Neural cell (in vitro differentiated cells): ENCODE results near the gene C14orf180. TPM values are rescaled to one million over a fixed set of nuclear protein-coding genes. Genes with fewer than 3 reads are reported as not detected.

Source experiments
- H2AFZ ChIP-seq: fragments of 200-600, 300-800 bp; sonication (generic), shearing (Covaris generic); 2 replicates; pipeline ENCODE4 v1.6.0; 2014; ENCODE audit warnings: low read depth, mild to moderate bottlenecking, antibody characterized with exemption, low read length, moderate library complexity
- H3F3A ChIP-seq: fragments of 200-600 bp; shearing (Covaris generic); 2 replicates; pipeline ENCODE4 v1.6.1; 2016; ENCODE audit warnings: mild to moderate bottlenecking, moderate library complexity, mixed read lengths, antibody characterized with exemption, low read length; ENCODE audit not compliant: insufficient read depth, poor library complexity, severe bottlenecking
- H3K27ac ChIP-seq: fragments of 200-600, 300-800 bp; sonication (generic), shearing (Covaris generic); 2 replicates; pipeline ENCODE4 v1.5.1; 2014; ENCODE audit warnings: mild to moderate bottlenecking, low read length, moderate library complexity
- H3K27me3 ChIP-seq: fragments of 300-800, 200-600 bp; sonication (generic), shearing (Covaris generic); 2 replicates; pipeline ENCODE4 v1.6.0; 2014; ENCODE audit warnings: mild to moderate bottlenecking, low read depth, low read length, moderate library complexity; ENCODE audit not compliant: insufficient read depth
- H3K36me3 ChIP-seq: fragments of 300-800, 200-600 bp; sonication (generic), shearing (Covaris generic); 2 replicates; pipeline ENCODE4 v1.5.1; 2014; ENCODE audit warnings: mild to moderate bottlenecking, antibody characterized with exemption, low read length, moderate library complexity; ENCODE audit not compliant: insufficient read depth
- H3K4me2 ChIP-seq: fragments of 300-800, 200-600 bp; sonication (generic), shearing (Covaris generic); 2 replicates; pipeline ENCODE4 v1.6.0; 2014; ENCODE audit warnings: mild to moderate bottlenecking, low read length
- H3K4me3 ChIP-seq: fragments of 300-800, 200-600 bp; sonication (generic), shearing (Covaris generic); 2 replicates; pipeline ENCODE4 v1.5.1; 2014; ENCODE audit warnings: mild to moderate bottlenecking, low read length, moderate library complexity
- H3K79me2 ChIP-seq: fragments of 200-600 bp; shearing (Covaris generic); replicated peaks from 2 replicates; pipeline ENCODE4 v1.6.0; 2014; ENCODE audit warnings: mild to moderate bottlenecking, low read length, moderate library complexity; ENCODE audit not compliant: insufficient read depth
- H3K9ac ChIP-seq: fragments of 300-800, 200-600 bp; sonication (generic), shearing (Covaris generic); 2 replicates; pipeline ENCODE4 v1.6.1; 2016; ENCODE audit warnings: mild to moderate bottlenecking, low read length, mixed read lengths
- H3K9me2 ChIP-seq: fragments of 200-600 bp; shearing (Covaris generic); 2 replicates; pipeline ENCODE4 v1.6.1; 2016; ENCODE audit warnings: mild to moderate bottlenecking, low read length, mixed read lengths; ENCODE audit not compliant: insufficient read depth
- H3K9me3 ChIP-seq: fragments of 200-600, 300-800 bp; sonication (generic), shearing (Covaris generic); 2 replicates; pipeline ENCODE4 v1.6.1; 2016; ENCODE audit warnings: mild to moderate bottlenecking, mixed run types, low read length, moderate library complexity, mixed read lengths
- H4K20me1 ChIP-seq: fragments of 200-600 bp; shearing (Covaris generic); 2 replicates; pipeline ENCODE4 v1.6.1; 2016; ENCODE audit warnings: mild to moderate bottlenecking, mixed run types; ENCODE audit not compliant: insufficient read depth
- CTCF ChIP-seq: fragments of 450-650 bp; IDR thresholded peaks from 2 replicates; pipeline ENCODE4 v1.5.1; 2014; ENCODE audit warnings: antibody characterized with exemption, mild to moderate bottlenecking, moderate library complexity; ENCODE audit not compliant: poor library complexity, severe bottlenecking
- EP300 ChIP-seq: fragments of 450-650 bp; conservative IDR thresholded peaks from 2 replicates; pipeline ENCODE4 v1.6.1; 2014; ENCODE audit warnings: antibody characterized with exemption, mild to moderate bottlenecking, moderate library complexity; ENCODE audit not compliant: poor library complexity, severe bottlenecking
- EZH2 ChIP-seq: fragments of 200-600, 300-800 bp; shearing (Covaris generic), sonication (generic); IDR thresholded peaks from 2 replicates; pipeline ENCODE4 v1.6.1; 2014; ENCODE audit warnings: antibody characterized with exemption, low read length, borderline replicate concordance, mild to moderate bottlenecking; ENCODE audit not compliant: insufficient read depth, poor library complexity, severe bottlenecking
- MXI1 ChIP-seq: fragments of 450-650 bp; conservative IDR thresholded peaks from 2 replicates; pipeline ENCODE4 v1.6.1; 2014; ENCODE audit warnings: antibody characterized with exemption, mild to moderate bottlenecking; ENCODE audit not compliant: poor library complexity, severe bottlenecking
- POLR2AphosphoS5 ChIP-seq: IDR thresholded peaks from 2 replicates; pipeline ENCODE4 v1.6.1; 2012
- RAD21 ChIP-seq: fragments of 450-650 bp; conservative IDR thresholded peaks from 2 replicates; pipeline ENCODE4 v1.6.1; 2014; ENCODE audit warnings: antibody characterized with exemption, mild to moderate bottlenecking, moderate library complexity
- REST ChIP-seq: IDR thresholded peaks from 2 replicates; pipeline ENCODE4 v1.6.1; 2012; ENCODE audit warnings: borderline replicate concordance
- SMC3 ChIP-seq: fragments of 450-650 bp; conservative IDR thresholded peaks from 2 replicates; pipeline ENCODE4 v1.6.1; 2014; ENCODE audit warnings: antibody characterized with exemption, mild to moderate bottlenecking, moderate library complexity; ENCODE audit not compliant: poor library complexity
- TAF1 ChIP-seq: IDR thresholded peaks from 2 replicates; pipeline ENCODE4 v1.6.1; 2012; ENCODE audit warnings: low read depth
- polyA plus RNA-seq: library from polyadenylated mRNA; depleted of rRNA; stranded (reverse); fragments of >200 nt; gene quantifications from 2 replicates; pipeline ENCODE4 v1.2.3, GENCODE V29; 2014

Gene C14orf180
- polyA plus RNA-seq, 1 donor from 2014 or later: not detected

DNA sequence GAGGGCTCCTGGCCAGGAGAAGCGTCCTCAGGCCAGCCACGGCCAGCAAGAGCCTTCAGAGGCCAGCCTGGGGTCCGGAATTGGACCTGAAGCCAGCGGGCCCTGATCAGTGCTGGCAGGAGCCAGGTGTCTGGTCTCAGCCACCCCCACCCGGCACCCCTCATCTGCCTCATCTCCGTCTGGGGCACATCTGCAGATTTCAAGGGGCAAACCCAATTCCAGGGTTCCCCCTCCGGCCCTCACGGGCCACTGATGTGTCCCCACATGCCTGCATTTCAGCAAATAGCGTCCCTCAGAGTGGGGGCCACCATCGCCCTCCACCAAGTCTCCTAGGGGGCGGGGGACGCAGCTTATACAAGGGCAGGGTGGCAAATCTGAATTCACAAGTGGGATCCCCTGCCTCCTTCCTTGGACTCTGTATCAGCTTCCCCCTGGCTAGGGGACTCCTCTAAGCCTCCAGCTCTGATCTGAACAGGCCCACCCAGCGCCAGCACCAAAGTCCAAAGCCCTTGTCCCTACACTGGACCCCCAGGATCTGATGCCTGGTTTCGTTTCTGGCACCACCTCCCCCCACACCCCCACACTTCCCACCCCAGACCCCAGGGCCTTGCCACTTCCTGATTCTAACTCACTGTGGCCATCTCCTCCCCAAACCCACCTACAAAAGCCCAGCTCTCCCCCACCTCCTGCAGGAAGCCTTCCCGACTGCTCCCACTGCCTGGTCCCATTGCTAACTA, 14.9 kb downstream of the C14orf180 start:
- Histone ChIP-seq H3K36me3 (no peaks in the 10 kb centered on the region), H3K27ac (no peak overlapping the region), H3K4me2 (no peak overlapping the region), H2AFZ (no peak overlapping the region), H3F3A (no peaks in the 10 kb centered on the region), H3K27me3 (no peaks in the 10 kb centered on the region), H3K9ac (no peak overlapping the region), H3K9me3 (no peaks in the 10 kb centered on the region), H3K9me2 (no peaks in the 10 kb centered on the region), H3K79me2 (no peaks in the 10 kb centered on the region), H3K4me3 (no peak overlapping the region), H4K20me1 (no peaks in the 10 kb centered on the region)
- TF ChIP-seq POLR2AphosphoS5: no peak
- no peak for TF ChIP-seq REST
- TF ChIP-seq SMC3: no peak
- no peak for TF ChIP-seq EZH2

DNA sequence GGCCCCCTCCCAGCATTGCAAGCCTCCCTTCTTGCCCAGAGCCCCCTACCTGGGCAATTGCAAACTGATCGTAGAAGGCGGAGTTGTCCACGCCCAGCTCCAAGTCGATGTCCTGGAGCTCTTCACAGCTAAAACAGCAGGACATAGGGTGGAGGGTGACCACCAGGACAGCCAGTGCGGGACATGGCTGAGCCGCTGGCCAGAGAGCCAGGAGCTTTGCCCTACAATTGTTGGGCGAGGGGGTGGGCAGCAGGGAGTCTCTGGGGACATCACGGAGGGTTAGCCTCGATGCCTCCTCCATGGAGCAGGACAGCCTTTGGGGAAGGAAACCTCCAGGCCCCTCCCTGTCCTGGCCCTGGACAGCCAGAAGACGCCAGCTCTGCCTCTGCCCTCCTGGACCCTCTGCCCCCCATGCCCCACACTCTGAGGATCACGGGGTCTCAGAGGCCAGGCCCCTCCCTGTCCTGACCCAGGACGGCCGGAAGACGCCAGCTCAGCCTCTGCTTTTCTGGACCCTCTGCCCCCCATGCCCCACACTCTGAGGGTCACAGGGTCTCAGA, 15.6 kb downstream of the C14orf180 start:
- Histone ChIP-seq H2AFZ (no peak overlapping the region), H3K9me3 (no peaks in the 10 kb centered on the region), H3K4me2 (no peak overlapping the region), H3F3A (no peaks in the 10 kb centered on the region), H3K27ac (no peak overlapping the region), H3K27me3 (no peaks in the 10 kb centered on the region), H3K4me3 (no peak overlapping the region), H3K79me2 (no peaks in the 10 kb centered on the region), H3K9ac (no peak overlapping the region), H3K36me3 (no peaks in the 10 kb centered on the region), H4K20me1 (no peaks in the 10 kb centered on the region), H3K9me2 (no peaks in the 10 kb centered on the region)
- no peak for TF ChIP-seq SMC3
- TF ChIP-seq TAF1: no peak
- no peak for TF ChIP-seq POLR2AphosphoS5
- no peak for TF ChIP-seq CTCF
- no peak for TF ChIP-seq EZH2
- no peak for TF ChIP-seq REST
- TF ChIP-seq RAD21: no peak
- no peak for TF ChIP-seq EP300
- no peak for TF ChIP-seq MXI1
